SU-DHL-6 (cell line): ENCODE measurements around the gene ST6GALNAC3.

Experiments
- EZH2phosphoT487 ChIP-seq: fragments of 200-600 bp; sonication (generic), shearing (Covaris generic); conservative IDR thresholded peaks from 2 replicates; pipeline ENCODE4 v1.6.1; 2018; ENCODE audit warnings: mild to moderate bottlenecking, antibody characterized with exemption, low read length, moderate library complexity, mixed read lengths
- TF ChIP-seq, protein P1 (sequence below): fragments of 200-600 bp; sonication (generic); IDR thresholded peaks from one replicate; pipeline ENCODE4 v1.5.1; 2017; ENCODE audit warnings: antibody characterized with exemption, mild to moderate bottlenecking, low read length, moderate library complexity; ENCODE audit not compliant: insufficient read depth, poor library complexity, severe bottlenecking

DNA sequence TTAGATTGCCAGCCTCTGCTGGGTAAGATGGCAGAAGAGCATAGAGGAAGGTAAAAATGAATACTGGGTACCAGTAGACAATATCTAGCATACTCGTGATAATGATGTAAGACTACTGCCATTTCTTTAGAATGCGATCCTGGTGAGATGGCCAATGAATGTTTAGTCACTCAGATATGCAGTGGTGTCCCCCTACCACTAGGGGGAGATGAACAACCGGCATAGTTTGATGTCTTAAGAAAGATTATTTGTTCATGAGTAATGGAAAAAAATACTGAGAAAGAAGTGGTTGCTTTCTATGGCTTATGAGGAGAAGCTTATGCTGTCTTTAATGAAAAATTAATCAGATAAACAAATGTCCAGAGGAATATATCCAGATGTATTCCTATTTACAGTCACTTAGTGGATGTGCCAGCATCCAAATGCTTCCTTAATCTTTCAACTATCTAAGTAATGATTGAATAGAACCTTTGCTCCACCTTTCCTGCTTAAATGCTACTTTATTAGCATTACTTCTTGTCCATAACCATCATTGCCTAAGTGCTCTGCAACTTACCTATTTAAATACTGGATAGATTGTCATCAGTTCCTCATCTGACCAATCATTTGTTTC lies 256.6 kb downstream of the ST6GALNAC3 start:
- TF ChIP-seq, protein P1, sequence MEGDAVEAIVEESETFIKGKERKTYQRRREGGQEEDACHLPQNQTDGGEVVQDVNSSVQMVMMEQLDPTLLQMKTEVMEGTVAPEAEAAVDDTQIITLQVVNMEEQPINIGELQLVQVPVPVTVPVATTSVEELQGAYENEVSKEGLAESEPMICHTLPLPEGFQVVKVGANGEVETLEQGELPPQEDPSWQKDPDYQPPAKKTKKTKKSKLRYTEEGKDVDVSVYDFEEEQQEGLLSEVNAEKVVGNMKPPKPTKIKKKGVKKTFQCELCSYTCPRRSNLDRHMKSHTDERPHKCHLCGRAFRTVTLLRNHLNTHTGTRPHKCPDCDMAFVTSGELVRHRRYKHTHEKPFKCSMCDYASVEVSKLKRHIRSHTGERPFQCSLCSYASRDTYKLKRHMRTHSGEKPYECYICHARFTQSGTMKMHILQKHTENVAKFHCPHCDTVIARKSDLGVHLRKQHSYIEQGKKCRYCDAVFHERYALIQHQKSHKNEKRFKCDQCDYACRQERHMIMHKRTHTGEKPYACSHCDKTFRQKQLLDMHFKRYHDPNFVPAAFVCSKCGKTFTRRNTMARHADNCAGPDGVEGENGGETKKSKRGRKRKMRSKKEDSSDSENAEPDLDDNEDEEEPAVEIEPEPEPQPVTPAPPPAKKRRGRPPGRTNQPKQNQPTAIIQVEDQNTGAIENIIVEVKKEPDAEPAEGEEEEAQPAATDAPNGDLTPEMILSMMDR, result peak; percentile 90
- no peak for TF ChIP-seq EZH2phosphoT487
